H1 (cell line): ENCODE results near the gene ZNF106.

Experiments used
- ATF3 ChIP-seq: IDR thresholded peaks from 2 replicates; pipeline ENCODE4 v1.6.1; 2011; ENCODE audit warnings: low read depth, mild to moderate bottlenecking, low read length; ENCODE audit not compliant: insufficient read depth
- CEBPB ChIP-seq: IDR thresholded peaks from 2 replicates; pipeline ENCODE4 v1.6.1; 2012; ENCODE audit warnings: low read depth, low read length
- CREB1 ChIP-seq: IDR thresholded peaks from 2 replicates; pipeline ENCODE4 v1.6.1; 2012; ENCODE audit warnings: inconsistent platforms
- CTCF ChIP-seq, 3 experiments: IDR thresholded peaks; 1 replicate in 2 of 3; 2 replicates in 1 of 3; pipeline versions ENCODE4 v1.5.1 to v1.6.1; 2011; ENCODE audit warnings: low read length in 3 of 3, mild to moderate bottlenecking in 3 of 3, inconsistent platforms in 2 of 3, low read depth in 1 of 3, moderate library complexity in 1 of 3; ENCODE audit not compliant: insufficient read depth in 1 of 3; ENCODE audit errors: control extremely low read depth in 1 of 3
- GABPA ChIP-seq: IDR thresholded peaks from 2 replicates; pipeline ENCODE4 v1.6.1; 2011; ENCODE audit warnings: mild to moderate bottlenecking, low read length, moderate library complexity, borderline replicate concordance; ENCODE audit not compliant: insufficient read depth
- JUND ChIP-seq: IDR thresholded peaks from 2 replicates; pipeline ENCODE4 v1.6.1; 2011; ENCODE audit warnings: mild to moderate bottlenecking, improper control_type of control experiment, low read length
- POLR2A ChIP-seq, 2 experiments: IDR thresholded peaks; 1 replicate in 1 of 2; 2 replicates in 1 of 2; pipeline ENCODE4 v1.6.1; 2011; ENCODE audit warnings: low read depth in 2 of 2, low read length in 2 of 2, mild to moderate bottlenecking in 2 of 2; ENCODE audit errors: control extremely low read depth in 1 of 2
- SUZ12 ChIP-seq: fragments of 200-600 bp; sonication (generic); IDR thresholded peaks from 2 replicates; pipeline ENCODE4 v1.6.1; 2012; ENCODE audit warnings: mild to moderate bottlenecking, inconsistent platforms, low read length, moderate library complexity, mixed read lengths
- YY1 ChIP-seq: IDR thresholded peaks from 2 replicates; pipeline ENCODE4 v1.6.1; 2011; ENCODE audit warnings: low read depth, mild to moderate bottlenecking, low read length

GRCh38 chr15:42413920-42414319 lies 77.0 kb downstream of the ZNF106 start:
- no peak for TF ChIP-seq YY1
- no peak for TF ChIP-seq CTCF (IDR thresholded peaks at IDR 0.05; ENCODE audit: control extremely low read depth in 1 of 3, insufficient read depth in 1 of 3, low read depth in 1 of 3, low read length in 3 of 3)
- no peak for TF ChIP-seq JUND
- no peak for TF ChIP-seq ATF3
- no peak for TF ChIP-seq SUZ12
- TF ChIP-seq GABPA, result no peak
- TF ChIP-seq CREB1, result no peak
- no peak for TF ChIP-seq CEBPB
- no peak for TF ChIP-seq POLR2A (IDR thresholded peaks at IDR 0.05; ENCODE audit: control extremely low read depth in 1 of 2, low read depth in 2 of 2, low read length in 2 of 2)
